GM19397 (cell line): ENCODE results near the gene NEU4.
"Not testable (repeated sequence)": the region's sequence is repeated elsewhere in the genome, so short reads cannot be mapped to it uniquely, and the experiment has no call there.

Experiments used
- ATAC-seq: cut with Tn5 transposase; IDR thresholded peaks from one replicate; pipeline ENCODE4 v1.9.1; 2021; ENCODE audit warnings: mild to moderate bottlenecking, moderate library complexity; ENCODE audit not compliant: unreplicated experiment

The NEU4 gene

GRCh38 chr2:241811952-241812729 lies 3.1 kb downstream of the NEU4 start:
- no peak for ATAC-seq

GRCh38 chr2:241812730-241813643 lies 4.0 kb downstream of the NEU4 start:
- no peak for ATAC-seq

GRCh38 chr2:241813644-241814392 lies 4.8 kb downstream of the NEU4 start:
- ATAC-seq: no peak

DNA sequence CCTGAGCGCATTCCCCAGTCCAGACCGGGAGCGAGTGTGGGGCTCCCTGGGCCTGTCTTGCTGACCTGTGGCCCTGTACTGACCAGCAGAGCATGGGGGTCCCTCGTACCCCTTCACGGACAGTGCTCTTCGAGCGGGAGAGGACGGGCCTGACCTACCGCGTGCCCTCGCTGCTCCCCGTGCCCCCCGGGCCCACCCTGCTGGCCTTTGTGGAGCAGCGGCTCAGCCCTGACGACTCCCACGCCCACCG lies 5.3 kb downstream of the NEU4 start:
- no peak for ATAC-seq

DNA sequence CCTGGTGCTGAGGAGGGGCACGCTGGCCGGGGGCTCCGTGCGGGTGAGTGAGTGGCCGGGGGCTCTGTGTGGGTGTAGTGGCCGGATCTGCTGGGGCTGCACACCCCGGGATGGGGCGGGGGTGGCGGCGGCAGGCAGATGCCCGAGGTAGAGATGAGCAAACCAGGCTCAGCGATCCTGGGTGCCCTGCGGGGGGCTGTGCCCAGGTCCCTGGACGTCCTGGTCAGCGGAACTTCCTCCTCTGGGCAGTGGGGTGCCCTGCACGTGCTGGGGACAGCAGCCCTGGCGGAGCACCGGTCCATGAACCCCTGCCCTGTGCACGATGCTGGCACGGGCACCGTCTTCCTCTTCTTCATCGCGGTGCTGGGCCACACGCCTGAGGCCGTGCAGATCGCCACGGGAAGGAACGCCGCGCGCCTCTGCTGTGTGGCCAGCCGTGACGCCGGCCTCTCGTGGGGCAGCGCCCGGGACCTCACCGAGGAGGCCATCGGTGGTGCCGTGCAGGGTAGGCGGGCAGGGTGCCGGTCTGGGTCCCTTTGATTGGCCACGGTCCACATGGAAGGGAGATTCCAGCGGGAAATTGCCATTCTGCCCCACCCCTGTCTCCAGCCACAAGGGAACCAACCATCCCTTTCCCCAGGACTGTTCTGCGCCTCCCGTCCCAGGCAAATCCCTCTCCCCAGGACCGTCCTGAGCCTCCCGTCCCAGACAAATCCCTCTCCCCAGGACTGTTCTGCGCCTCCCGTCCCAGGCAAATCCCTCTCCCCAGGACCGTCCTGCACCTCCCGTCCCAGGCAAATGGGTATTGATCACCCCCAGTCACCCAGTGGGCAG lies 5.9 kb downstream of the NEU4 start:
- ATAC-seq: no peak

- no peak for ATAC-seq
These were observed 6.8 kb downstream of the NEU4 start for GRCh38 chr2:241815477-241816430.

DNA sequence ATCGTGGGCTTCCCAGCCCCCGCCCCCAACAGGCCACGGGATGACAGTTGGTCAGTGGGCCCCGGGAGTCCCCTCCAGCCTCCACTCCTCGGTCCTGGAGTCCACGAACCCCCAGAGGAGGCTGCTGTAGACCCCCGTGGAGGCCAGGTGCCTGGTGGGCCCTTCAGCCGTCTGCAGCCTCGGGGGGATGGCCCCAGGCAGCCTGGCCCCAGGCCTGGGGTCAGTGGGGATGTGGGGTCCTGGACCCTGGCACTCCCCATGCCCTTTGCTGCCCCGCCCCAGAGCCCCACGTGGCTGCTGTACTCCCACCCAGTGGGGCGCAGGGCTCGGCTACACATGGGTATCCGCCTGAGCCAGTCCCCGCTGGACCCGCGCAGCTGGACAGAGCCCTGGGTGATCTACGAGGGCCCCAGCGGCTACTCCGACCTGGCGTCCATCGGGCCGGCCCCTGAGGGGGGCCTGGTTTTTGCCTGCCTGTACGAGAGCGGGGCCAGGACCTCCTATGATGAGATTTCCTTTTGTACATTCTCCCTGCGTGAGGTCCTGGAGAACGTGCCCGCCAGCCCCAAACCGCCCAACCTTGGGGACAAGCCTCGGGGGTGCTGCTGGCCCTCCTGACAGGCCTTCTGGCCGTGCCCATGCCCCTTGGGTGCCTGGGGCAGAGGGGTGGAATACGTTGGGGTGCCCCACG lies 7.6 kb downstream of the NEU4 start:
- no peak for ATAC-seq

DNA sequence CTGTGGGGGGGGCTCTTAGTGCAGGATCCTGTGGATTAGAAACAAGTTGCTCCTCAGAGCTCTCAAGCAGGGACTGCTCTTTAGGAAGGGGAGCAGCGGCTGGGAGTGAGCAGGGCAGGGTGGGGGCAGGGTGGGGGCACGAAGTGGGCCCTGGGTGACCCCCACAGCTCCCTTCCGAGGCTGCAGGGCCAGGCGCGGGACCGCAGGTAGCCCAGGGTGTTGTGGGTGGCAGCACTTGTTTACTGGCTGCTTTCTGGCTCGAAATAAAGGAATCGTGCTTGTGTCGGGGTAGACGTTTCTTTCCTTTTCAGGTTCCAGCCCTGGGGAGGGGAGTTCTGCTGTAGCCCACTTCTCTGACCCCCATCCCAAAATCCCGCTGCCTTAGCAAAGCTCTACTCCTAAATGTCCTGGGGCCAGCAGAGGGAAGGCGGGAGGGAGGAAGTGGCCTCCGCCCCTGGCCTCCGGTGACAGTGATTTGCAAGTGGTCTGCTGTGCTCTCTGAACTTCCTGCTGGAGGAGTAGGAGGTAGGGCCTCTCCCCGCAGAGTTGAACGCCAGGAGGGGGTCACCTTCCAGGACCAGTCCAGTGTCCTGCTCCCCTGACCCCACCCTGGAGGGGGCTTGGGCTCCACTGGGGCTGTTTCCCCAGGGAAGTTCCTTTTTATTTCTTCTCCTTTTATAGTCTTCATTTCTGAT lies 8.3 kb downstream of the NEU4 start:
- ATAC-seq: no peak

- ATAC-seq: not testable (repeated sequence)
These were observed 8.8 kb downstream of the NEU4 start for GRCh38 chr2:241817821-241818215.

- ATAC-seq: no peak
These were observed 9.4 kb downstream of the NEU4 start for GRCh38 chr2:241818229-241818942.

DNA sequence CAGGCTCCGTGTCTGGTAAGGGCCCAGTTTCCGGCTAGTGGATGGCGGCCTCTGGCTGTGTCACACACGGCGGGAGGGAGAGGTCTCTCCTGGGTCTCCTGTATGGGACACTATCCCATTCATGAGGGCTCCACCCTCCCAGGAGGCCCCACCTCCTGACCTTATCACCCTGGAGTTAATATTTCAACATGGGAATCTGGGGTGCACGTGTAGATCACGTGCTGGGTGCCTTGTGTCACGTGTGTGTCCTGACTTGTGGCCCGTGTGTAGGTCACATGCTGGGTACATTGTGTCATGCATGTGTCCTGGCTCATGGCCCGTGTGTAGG lies 9.9 kb downstream of the NEU4 start:
- ATAC-seq: no peak

DNA sequence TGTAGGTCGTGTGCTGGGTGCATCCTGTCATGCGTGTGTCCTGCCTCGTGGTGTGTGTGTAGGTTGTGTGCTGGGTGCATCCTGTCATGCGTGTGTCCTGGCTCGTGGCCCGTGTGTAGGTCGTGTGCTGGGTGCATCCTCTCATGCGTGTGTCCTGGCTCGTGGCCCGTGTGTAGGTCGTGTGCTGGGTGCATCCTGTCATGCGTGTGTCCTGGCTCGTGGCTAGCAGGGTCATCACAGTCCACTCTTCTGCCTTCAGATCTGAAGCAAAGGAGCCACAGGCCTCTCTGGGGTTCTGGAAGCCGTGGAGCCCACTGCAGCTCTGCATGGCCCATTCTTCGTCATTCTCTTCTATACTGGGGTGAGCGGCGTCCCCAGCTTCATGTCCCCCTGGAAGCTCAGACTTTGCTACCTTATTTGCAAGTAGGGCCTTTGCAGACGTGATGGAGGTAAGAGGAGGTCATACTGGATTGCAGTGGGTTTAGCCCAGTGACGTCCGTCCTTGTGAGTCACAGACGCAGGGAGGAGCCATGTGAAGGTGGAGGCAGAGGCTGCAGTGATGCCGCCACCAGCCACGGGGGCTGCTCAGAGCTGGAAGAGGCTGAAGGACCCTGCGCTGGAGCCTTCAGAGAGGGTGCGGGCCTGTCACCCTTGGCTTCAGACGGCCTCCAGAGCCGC lies 11.1 kb downstream of the NEU4 start:
- ATAC-seq: not testable (repeated sequence)

DNA sequence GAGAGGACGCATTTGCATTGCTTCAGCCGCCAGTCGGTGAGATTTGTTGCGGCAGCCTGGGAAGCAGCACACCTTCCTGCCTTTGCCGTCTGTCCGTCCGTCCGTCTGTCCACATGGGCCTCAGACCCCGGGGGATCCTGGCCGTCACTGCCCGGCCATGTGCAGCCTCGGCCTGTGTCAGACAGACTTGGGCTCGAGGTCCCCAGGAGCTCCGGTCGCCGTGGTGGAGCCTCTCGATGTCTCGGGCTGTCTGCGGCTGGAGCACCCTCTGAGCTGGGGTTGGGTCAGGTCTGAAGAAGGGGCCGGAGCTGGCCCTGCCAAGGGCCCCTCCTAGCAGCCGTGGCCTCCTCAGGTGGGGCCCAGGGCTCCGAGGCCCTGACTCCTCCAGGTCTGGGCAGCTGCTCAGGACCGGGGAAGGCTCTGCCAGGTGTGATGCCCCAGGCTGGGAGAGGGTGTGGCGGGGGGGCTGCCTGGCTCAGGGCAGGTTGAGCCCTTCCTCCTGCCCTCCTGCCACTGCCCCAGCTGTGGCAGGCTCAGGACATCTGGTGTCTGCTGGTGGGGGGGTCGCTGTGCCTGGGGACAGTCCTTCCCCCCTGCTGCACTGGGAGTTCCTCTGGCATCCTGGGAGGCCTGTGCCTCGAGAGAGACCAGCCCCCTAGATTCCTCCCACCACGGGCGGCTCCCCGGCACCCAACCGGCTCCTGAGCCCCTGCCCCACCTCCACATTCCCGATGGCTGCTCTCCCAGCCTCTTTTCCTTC lies 11.8 kb downstream of the NEU4 start:
- no peak for ATAC-seq

GRCh38 chr2:241821460-241822263 lies 12.7 kb downstream of the NEU4 start:
- ATAC-seq: no peak

DNA sequence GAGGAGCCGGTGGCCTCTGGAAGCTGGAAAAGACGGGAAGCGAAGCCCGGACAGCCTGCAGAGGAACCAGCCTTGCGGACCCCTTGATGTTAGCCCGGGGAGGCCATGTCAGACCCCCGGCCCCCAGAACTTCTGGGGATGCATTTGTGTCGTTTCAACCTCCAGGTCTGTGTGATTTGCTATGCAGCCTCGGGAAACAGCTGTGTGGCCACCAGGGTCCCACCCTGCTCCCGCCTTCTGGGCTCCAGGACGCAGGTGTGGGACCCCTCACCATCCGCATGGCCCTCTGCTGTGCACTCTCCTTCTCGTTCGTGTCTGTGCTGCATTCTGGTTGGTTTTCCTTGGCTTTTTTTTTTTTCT lies 13.3 kb downstream of the NEU4 start:
- ATAC-seq: no peak
